GM23338 (cell line): ENCODE data around the gene HTT-AS. TPM values are rescaled to one million over a fixed set of nuclear protein-coding genes. Genes with fewer than 3 reads are reported as not detected.

ENCODE experiments used
- ATAC-seq: fragments of 200-7000 bp; cut with Tn5 transposase; 3 replicates; pipeline ENCODE4 v1.9.1; 2020
- DNase-seq: peaks from one replicate; pipeline ENCODE4 v3.0.0-alpha.2; 2015; ENCODE audit warnings: low spot score
- H2AFZ ChIP-seq: fragments of 200-600 bp; sonication (generic); 2 replicates; pipeline ENCODE4 v1.8.0; 2016; ENCODE audit warnings: antibody characterized with exemption, mild to moderate bottlenecking, moderate library complexity
- H3F3A ChIP-seq: fragments of 200-600 bp; sonication (generic); replicated peaks from 2 replicates; pipeline ENCODE4 v1.8.0; 2017; ENCODE audit warnings: antibody characterized with exemption, mixed run types, low read depth
- H3K27ac ChIP-seq: fragments of 200-600 bp; sonication (generic); 2 replicates; pipeline ENCODE4 v1.6.1; 2016; ENCODE audit warnings: low read depth
- H3K27me3 ChIP-seq: fragments of 200-600 bp; sonication (generic); 2 replicates; pipeline ENCODE4 v1.8.0; 2016; ENCODE audit warnings: mild to moderate bottlenecking, mixed run types, moderate library complexity; ENCODE audit not compliant: insufficient read depth
- H3K36me3 ChIP-seq: fragments of 200-600 bp; sonication (generic); 2 replicates; pipeline ENCODE4 v1.8.0; 2016; ENCODE audit warnings: mild to moderate bottlenecking; ENCODE audit not compliant: insufficient read depth
- H3K4me1 ChIP-seq: fragments of 200-600 bp; sonication (generic); 2 replicates; pipeline ENCODE4 v1.8.0; 2016; ENCODE audit warnings: mild to moderate bottlenecking, moderate library complexity; ENCODE audit not compliant: insufficient read depth
- H3K4me2 ChIP-seq: fragments of 200-600 bp; sonication (generic); 2 replicates; pipeline ENCODE4 v1.7.1; 2017; ENCODE audit warnings: mixed run types
- H3K4me3 ChIP-seq: fragments of 200-600 bp; sonication (generic); 2 replicates; pipeline ENCODE4 v1.6.1; 2016; ENCODE audit warnings: mixed run types
- H3K79me2 ChIP-seq: fragments of 200-600 bp; sonication (generic); replicated peaks from 2 replicates; pipeline ENCODE4 v1.8.0; 2017; ENCODE audit warnings: mild to moderate bottlenecking; ENCODE audit not compliant: insufficient read depth
- H3K9me2 ChIP-seq: fragments of 200-600 bp; sonication (generic); 2 replicates; pipeline ENCODE4 v1.8.0; 2017; ENCODE audit not compliant: insufficient read depth
- H4K20me1 ChIP-seq: fragments of 200-600 bp; sonication (generic); replicated peaks from 2 replicates; pipeline ENCODE4 v1.8.0; 2017; ENCODE audit warnings: mild to moderate bottlenecking; ENCODE audit not compliant: insufficient read depth
- H3K27ac Mint-ChIP-seq: 2 replicates; pipeline ENCODE4 v1.8.0; 2020; ENCODE audit warnings: inconsistent platforms, mild to moderate bottlenecking, moderate library complexity, mixed read lengths
- H3K27me3 Mint-ChIP-seq: 3 replicates; pipeline ENCODE4 v1.8.0; 2022; ENCODE audit warnings: low read depth, mild to moderate bottlenecking, moderate library complexity, mixed read lengths, inconsistent platforms; ENCODE audit not compliant: insufficient read depth, poor library complexity
- H3K36me3 Mint-ChIP-seq: 3 replicates; pipeline ENCODE4 v1.8.0; 2021; ENCODE audit warnings: low read depth, mild to moderate bottlenecking, inconsistent platforms, moderate library complexity, mixed read lengths
- H3K4me1 Mint-ChIP-seq: 3 replicates; pipeline ENCODE4 v1.8.0; 2020; ENCODE audit warnings: mild to moderate bottlenecking, inconsistent platforms, mixed read lengths
- H3K4me3 Mint-ChIP-seq: 3 replicates; pipeline ENCODE4 v1.8.0; 2021; ENCODE audit warnings: moderate library complexity, mild to moderate bottlenecking, inconsistent platforms, mixed read lengths
- H3K9me3 Mint-ChIP-seq: 3 replicates; pipeline ENCODE4 v1.8.0; 2020; ENCODE audit warnings: moderate library complexity, mild to moderate bottlenecking, inconsistent platforms, mixed read lengths
- CREB1 ChIP-seq: fragments of 250-450 bp; sonication (Bioruptor Pico); IDR thresholded peaks from 2 replicates; pipeline ENCODE4 v1.5.0; 2020; ENCODE audit warnings: low read depth, mild to moderate bottlenecking, moderate library complexity
- ETS1 ChIP-seq: IDR thresholded peaks from 2 replicates; pipeline ENCODE4 v1.6.1; 2016; ENCODE audit warnings: antibody characterized with exemption
- EZH2 ChIP-seq: fragments of 200-600 bp; sonication (generic); IDR thresholded peaks from one replicate; pipeline ENCODE4 v1.8.0; 2017; ENCODE audit warnings: antibody characterized with exemption, mild to moderate bottlenecking, low read depth; ENCODE audit not compliant: unreplicated experiment
- EZH2phosphoT487 ChIP-seq: fragments of 200-600 bp; sonication (generic); IDR thresholded peaks from one replicate; pipeline ENCODE4 v1.8.1; 2018; ENCODE audit warnings: antibody characterized with exemption; ENCODE audit not compliant: unreplicated experiment
- JUNB ChIP-seq: IDR thresholded peaks from one replicate; pipeline ENCODE4 v1.6.1; 2016; ENCODE audit warnings: antibody characterized with exemption; ENCODE audit not compliant: unreplicated experiment
- NANOG ChIP-seq: IDR thresholded peaks from 2 replicates; pipeline ENCODE4 v1.6.1; 2016; ENCODE audit warnings: antibody characterized with exemption, borderline replicate concordance
- POLR2AphosphoS5 ChIP-seq: IDR thresholded peaks from 2 replicates; pipeline ENCODE4 v1.6.1; 2016; ENCODE audit warnings: antibody characterized with exemption, low read depth
- STAT1 ChIP-seq: IDR thresholded peaks from one replicate; pipeline ENCODE4 v1.6.1; 2016; ENCODE audit warnings: antibody characterized with exemption; ENCODE audit not compliant: unreplicated experiment
- ZNF114 ChIP-seq: fragments of 250-450 bp; sonication (Bioruptor Pico); IDR thresholded peaks from 2 replicates; pipeline ENCODE4 v1.5.0; 2020; ENCODE audit warnings: mild to moderate bottlenecking, moderate library complexity
- ZNF331 ChIP-seq: fragments of 250-450 bp; sonication (Bioruptor Pico); IDR thresholded peaks from 2 replicates; pipeline ENCODE4 v1.5.0; 2020; ENCODE audit warnings: low read depth, mild to moderate bottlenecking, moderate library complexity
- ZNF462 ChIP-seq: fragments of 250-450 bp; sonication (Bioruptor Pico); IDR thresholded peaks from 2 replicates; pipeline ENCODE4 v1.5.0; 2020; ENCODE audit warnings: mild to moderate bottlenecking, moderate library complexity
- polyA plus RNA-seq: library from polyadenylated mRNA; unstranded; fragments of >200 nt; fragmentation: Nextera tagmentation; extraction: Ambion mirVana; gene quantifications from 2 replicates; pipeline ENCODE4 v1.2.1, GENCODE V29; 2016
- total RNA-seq: library from RNA; depleted of rRNA; stranded (reverse); fragments of >200 nt; shearing (Covaris generic); gene quantifications from 2 replicates; pipeline ENCODE4 v1.2.3, GENCODE V29; 2014
- TF ChIP-seq, protein P1 (sequence below): IDR thresholded peaks from one replicate; pipeline ENCODE4 v1.6.1; 2018; ENCODE audit warnings: antibody characterized with exemption; ENCODE audit not compliant: unreplicated experiment
- TF ChIP-seq, protein P2 (sequence below), 2 experiments: fragments of 200-600 bp in 1 of 2; sonication (generic) in 1 of 2; conservative IDR thresholded peaks; 2 replicates each; pipeline versions ENCODE4 v1.5.1 to v1.6.1; 2016 to 2017; ENCODE audit warnings: antibody characterized with exemption in 2 of 2, low read depth in 2 of 2, mild to moderate bottlenecking in 2 of 2, moderate library complexity in 1 of 2

Gene HTT-AS
- total and polyA plus RNA-seq, 2 experiments from 2014 or later: not detected

DNA sequence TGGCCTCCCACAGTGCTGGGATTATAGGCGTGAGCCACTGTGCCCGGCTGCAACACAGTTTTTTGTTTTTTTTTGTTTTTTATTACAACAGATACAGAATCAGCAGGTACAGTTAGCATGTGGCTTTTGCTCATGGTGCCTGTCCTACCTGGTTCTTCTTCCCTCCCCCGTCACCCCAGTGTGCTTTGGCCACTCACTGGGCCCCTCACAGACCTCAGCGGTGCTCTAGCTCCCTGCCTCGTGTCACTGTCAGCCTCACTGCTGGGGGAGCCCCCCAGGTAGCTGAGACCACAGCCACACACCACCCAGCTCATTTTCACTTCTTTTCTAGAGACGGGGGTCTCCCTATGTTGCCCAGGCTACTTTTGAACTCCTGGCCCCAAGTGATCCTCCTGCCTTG, 38.7 kb downstream of the HTT-AS start:
- Histone ChIP-seq H3F3A (no peaks in the 10 kb centered on the region), H3K4me3 (no peak overlapping the region), H3K9me2 (no peaks in the 10 kb centered on the region), H3K27me3 (no peaks in the 10 kb centered on the region), H3K79me2 (no peaks in the 10 kb centered on the region), H3K4me1 (no peaks in the 10 kb centered on the region), H4K20me1 (no peaks in the 10 kb centered on the region), H3K36me3 (no peaks in the 10 kb centered on the region), H3K27ac (no peak overlapping the region), H2AFZ (no peak overlapping the region), H3K4me2 (no peak overlapping the region)
- TF ChIP-seq NANOG (no peak), ZNF331 (CRISPR knock-in tag) (no peak), STAT1 (no peak), ZNF114 (CRISPR knock-in tag) (no peak), JUNB (no peak), ETS1 (no peak), EZH2phosphoT487 (no peak), EZH2 (no peak), ZNF462 (CRISPR knock-in tag) (no peak), POLR2AphosphoS5 (no peak), CREB1 (CRISPR knock-in tag) (no peak)
- TF ChIP-seq, protein P1, sequence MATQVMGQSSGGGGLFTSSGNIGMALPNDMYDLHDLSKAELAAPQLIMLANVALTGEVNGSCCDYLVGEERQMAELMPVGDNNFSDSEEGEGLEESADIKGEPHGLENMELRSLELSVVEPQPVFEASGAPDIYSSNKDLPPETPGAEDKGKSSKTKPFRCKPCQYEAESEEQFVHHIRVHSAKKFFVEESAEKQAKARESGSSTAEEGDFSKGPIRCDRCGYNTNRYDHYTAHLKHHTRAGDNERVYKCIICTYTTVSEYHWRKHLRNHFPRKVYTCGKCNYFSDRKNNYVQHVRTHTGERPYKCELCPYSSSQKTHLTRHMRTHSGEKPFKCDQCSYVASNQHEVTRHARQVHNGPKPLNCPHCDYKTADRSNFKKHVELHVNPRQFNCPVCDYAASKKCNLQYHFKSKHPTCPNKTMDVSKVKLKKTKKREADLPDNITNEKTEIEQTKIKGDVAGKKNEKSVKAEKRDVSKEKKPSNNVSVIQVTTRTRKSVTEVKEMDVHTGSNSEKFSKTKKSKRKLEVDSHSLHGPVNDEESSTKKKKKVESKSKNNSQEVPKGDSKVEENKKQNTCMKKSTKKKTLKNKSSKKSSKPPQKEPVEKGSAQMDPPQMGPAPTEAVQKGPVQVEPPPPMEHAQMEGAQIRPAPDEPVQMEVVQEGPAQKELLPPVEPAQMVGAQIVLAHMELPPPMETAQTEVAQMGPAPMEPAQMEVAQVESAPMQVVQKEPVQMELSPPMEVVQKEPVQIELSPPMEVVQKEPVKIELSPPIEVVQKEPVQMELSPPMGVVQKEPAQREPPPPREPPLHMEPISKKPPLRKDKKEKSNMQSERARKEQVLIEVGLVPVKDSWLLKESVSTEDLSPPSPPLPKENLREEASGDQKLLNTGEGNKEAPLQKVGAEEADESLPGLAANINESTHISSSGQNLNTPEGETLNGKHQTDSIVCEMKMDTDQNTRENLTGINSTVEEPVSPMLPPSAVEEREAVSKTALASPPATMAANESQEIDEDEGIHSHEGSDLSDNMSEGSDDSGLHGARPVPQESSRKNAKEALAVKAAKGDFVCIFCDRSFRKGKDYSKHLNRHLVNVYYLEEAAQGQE: no peak
- TF ChIP-seq, protein P2, sequence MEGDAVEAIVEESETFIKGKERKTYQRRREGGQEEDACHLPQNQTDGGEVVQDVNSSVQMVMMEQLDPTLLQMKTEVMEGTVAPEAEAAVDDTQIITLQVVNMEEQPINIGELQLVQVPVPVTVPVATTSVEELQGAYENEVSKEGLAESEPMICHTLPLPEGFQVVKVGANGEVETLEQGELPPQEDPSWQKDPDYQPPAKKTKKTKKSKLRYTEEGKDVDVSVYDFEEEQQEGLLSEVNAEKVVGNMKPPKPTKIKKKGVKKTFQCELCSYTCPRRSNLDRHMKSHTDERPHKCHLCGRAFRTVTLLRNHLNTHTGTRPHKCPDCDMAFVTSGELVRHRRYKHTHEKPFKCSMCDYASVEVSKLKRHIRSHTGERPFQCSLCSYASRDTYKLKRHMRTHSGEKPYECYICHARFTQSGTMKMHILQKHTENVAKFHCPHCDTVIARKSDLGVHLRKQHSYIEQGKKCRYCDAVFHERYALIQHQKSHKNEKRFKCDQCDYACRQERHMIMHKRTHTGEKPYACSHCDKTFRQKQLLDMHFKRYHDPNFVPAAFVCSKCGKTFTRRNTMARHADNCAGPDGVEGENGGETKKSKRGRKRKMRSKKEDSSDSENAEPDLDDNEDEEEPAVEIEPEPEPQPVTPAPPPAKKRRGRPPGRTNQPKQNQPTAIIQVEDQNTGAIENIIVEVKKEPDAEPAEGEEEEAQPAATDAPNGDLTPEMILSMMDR (conservative IDR thresholded peaks at IDR 0.05; ENCODE audit: low read depth in 2 of 2): no peak
- no peak overlapping the region for H3K4me3 Mint-ChIP-seq
- no peak for DNase-seq
- no peaks in the 10 kb centered on the region for H3K36me3 Mint-ChIP-seq
- H3K27me3 Mint-ChIP-seq: peaks cover 22% of the 10 kb centered on the region
- no peaks in the 10 kb centered on the region for H3K9me3 Mint-ChIP-seq
- ATAC-seq: no peak
- no peaks in the 10 kb centered on the region for H3K4me1 Mint-ChIP-seq
- H3K27ac Mint-ChIP-seq: 0 out of 2 replicates have a peak overlapping the region, but pooled peaks have one; percentile 34
